PC-9 (cell line): ENCODE data around the gene GLCE. TPM values are rescaled to one million over a fixed set of nuclear protein-coding genes. Genes with fewer than 3 reads are reported as not detected.

Experiments
- BruUV-seq: library from RNA; stranded (reverse); fragments of 400-500 nt; replicated peaks from 2 replicates; lab custom pipeline; 2021; lab: Mats Ljungman, UMichigan
- CTCF ChIA-PET: fragments of 300-600 bp; sonication (Branson Sonifier 250); formaldehyde crosslinking; loops from one replicate; lab custom pipeline; 2022; ENCODE audit warnings: antibody characterized with exemption; lab: Charles Lee
- POLR2A ChIA-PET: fragments of 300-600 bp; sonication (Branson Sonifier 250); formaldehyde crosslinking; loops from one replicate; lab custom pipeline; 2022; ENCODE audit warnings: antibody characterized with exemption; ENCODE audit not compliant: unreplicated experiment; lab: Charles Lee
- DNase-seq, 2 experiments: peaks; one replicate each; pipeline versions ENCODE4 v3.0.0 to v3.0.0-alpha.2; 2015 to 2022; ENCODE audit warnings: mixed read lengths in 1 of 2
- H2AFZ ChIP-seq: fragments of 200-600 bp; sonication (generic); 2 replicates; pipeline ENCODE4 v1.8.1; 2017; ENCODE audit warnings: antibody characterized with exemption
- H3F3A ChIP-seq: fragments of 200-600 bp; sonication (generic); 2 replicates; pipeline ENCODE4 v1.8.1; 2017; ENCODE audit warnings: antibody characterized with exemption, mild to moderate bottlenecking, low read depth; ENCODE audit not compliant: insufficient read depth
- H3K27ac ChIP-seq: fragments of 200-600 bp; sonication (generic); 2 replicates; pipeline ENCODE4 v1.6.1; 2016; ENCODE audit warnings: mixed run types
- H3K27me3 ChIP-seq: fragments of 200-600 bp; sonication (generic); 2 replicates; pipeline ENCODE4 v1.6.1; 2016; ENCODE audit warnings: low read depth, mixed run types; ENCODE audit not compliant: insufficient read depth
- H3K36me3 ChIP-seq: fragments of 200-600 bp; sonication (generic); 2 replicates; pipeline ENCODE4 v1.6.1; 2016; ENCODE audit warnings: low read depth, mixed run types
- H3K4me1 ChIP-seq: fragments of 200-600 bp; sonication (generic); replicated peaks from 2 replicates; pipeline ENCODE4 v1.6.1; 2016; ENCODE audit warnings: mixed run types; ENCODE audit not compliant: insufficient read depth
- H3K4me2 ChIP-seq: fragments of 200-600 bp; sonication (generic); 2 replicates; pipeline ENCODE4 v1.6.1; 2017; ENCODE audit warnings: mixed run types
- H3K4me3 ChIP-seq: fragments of 200-600 bp; sonication (generic); 2 replicates; pipeline ENCODE4 v1.6.1; 2016; ENCODE audit warnings: mixed run types
- H3K79me2 ChIP-seq: fragments of 200-600 bp; sonication (generic); 2 replicates; pipeline ENCODE4 v1.6.1; 2017; ENCODE audit warnings: low read depth, mixed run types
- H3K9me2 ChIP-seq: fragments of 200-600 bp; sonication (generic); 2 replicates; pipeline ENCODE4 v1.8.1; 2017; ENCODE audit warnings: mild to moderate bottlenecking; ENCODE audit not compliant: insufficient read depth
- H3K9me3 ChIP-seq: fragments of 200-600 bp; sonication (generic); 2 replicates; pipeline ENCODE4 v1.8.1; 2016; ENCODE audit warnings: low read depth; ENCODE audit not compliant: insufficient read depth
- H4K20me1 ChIP-seq: fragments of 200-600 bp; sonication (generic); 2 replicates; pipeline ENCODE4 v1.8.1; 2017; ENCODE audit not compliant: insufficient read depth
- CTCF ChIP-seq: fragments of 200-600 bp; sonication (generic); conservative IDR thresholded peaks from 2 replicates; pipeline ENCODE4 v1.6.1; 2017; ENCODE audit warnings: mixed run types, antibody characterized with exemption, mild to moderate bottlenecking, moderate library complexity
- EZH2 ChIP-seq: fragments of 200-600 bp; sonication (generic); IDR thresholded peaks from 2 replicates; pipeline ENCODE4 v1.8.0; 2017; ENCODE audit warnings: antibody characterized with exemption, low read depth
- intact Hi-C: fragments of 100-400 bp; cut with micrococcal nuclease; formaldehyde crosslinking; loops from one replicate; pipeline ENCODE4 v1.10.0; 2022; ENCODE audit not compliant: unreplicated experiment
- total RNA-seq: library from RNA; stranded (reverse); gene quantifications from 2 replicates; pipeline ENCODE4 v1.2.3, GENCODE V29; 2021

GLCE gene
- total RNA-seq, 1 experiment from 2014 or later: 31.3 TPM

GRCh38 chr15:69154684-69155083 is 5.8 kb upstream of the GLCE start:
- peak overlapping the region; percentile 28 for H3K4me2 ChIP-seq
- ChIA-PET POLR2A (interaction anchor here (0.6 to 1.0 kb wide), 6 partner anchors 9 to 1896 kb away, joined by 3 to 9 read pairs (median 6); no protein-coding TSS in a partner anchor), CTCF (no interaction called here)
- no peaks in the 10 kb centered on the region for H4K20me1 ChIP-seq
- H3K4me3 ChIP-seq: no peak overlapping the region
- BruUV-seq: no TSS peak
- H3K4me1 ChIP-seq: peaks cover 18% of the 10 kb centered on the region
- H3K27ac ChIP-seq: no peak overlapping the region
- H3K9me3 ChIP-seq: no peaks in the 10 kb centered on the region
- intact Hi-C loops: no loop called here
- H3K79me2 ChIP-seq: no peaks in the 10 kb centered on the region
- no peak overlapping the region for H2AFZ ChIP-seq
- H3F3A ChIP-seq: no peaks in the 10 kb centered on the region
- H3K36me3 ChIP-seq: no peaks in the 10 kb centered on the region
- TF ChIP-seq EZH2 (no peak), CTCF (no peak)
- peak; percentile 18 to 69 for DNase-seq
- no peaks in the 10 kb centered on the region for H3K27me3 ChIP-seq
- H3K9me2 ChIP-seq: no peaks in the 10 kb centered on the region; the same call in 1 of the 2 replicates

- Histone ChIP-seq H3K9me2 (no peaks in the 10 kb centered on the region; the same call in 1 of the 2 replicates), H3K79me2 (peaks cover 13% of the 10 kb centered on the region), H3K4me1 (peaks cover 21% of the 10 kb centered on the region), H3K9me3 (no peaks in the 10 kb centered on the region), H4K20me1 (0 out of 2 replicates have a peak, but pooled peaks cover 1% of the 10 kb centered on the region), H3K36me3 (no peaks in the 10 kb centered on the region), H3K27me3 (no peaks in the 10 kb centered on the region), H3K27ac (no peak overlapping the region), H2AFZ (no peak overlapping the region), H3F3A (no peaks in the 10 kb centered on the region), H3K4me3 (no peak overlapping the region), H3K4me2 (no peak overlapping the region)
- ChIA-PET POLR2A (no interaction called here), CTCF (interaction anchor here (0.7 kb wide), 1 partner anchor 64 kb away, joined by 3 read pairs; no protein-coding TSS in a partner anchor)
- BruUV-seq: no TSS peak
- intact Hi-C loops: no loop called here
- TF ChIP-seq EZH2 (no peak), CTCF (no peak)
- no peak for DNase-seq
These were observed 3.6 kb upstream of the GLCE start for GRCh38 chr15:69156736-69157381.

GRCh38 chr15:69158201-69158842 is 2.1 kb upstream of the GLCE start:
- Histone ChIP-seq H3F3A (no peaks in the 10 kb centered on the region), H3K27me3 (no peaks in the 10 kb centered on the region), H3K9me2 (no peaks in the 10 kb centered on the region; the same call in 1 of the 2 replicates), H3K4me2 (no peak overlapping the region), H3K4me1 (peaks cover 26% of the 10 kb centered on the region), H3K36me3 (no peaks in the 10 kb centered on the region), H3K79me2 (peaks cover 27% of the 10 kb centered on the region), H2AFZ (no peak overlapping the region), H3K27ac (no peak overlapping the region), H3K4me3 (no peak overlapping the region), H4K20me1 (peaks cover 7% of the 10 kb centered on the region; the same call in 1 of the 2 replicates), H3K9me3 (no peaks in the 10 kb centered on the region)
- intact Hi-C loops: no loop called here
- CTCF ChIA-PET: no interaction called here
- BruUV-seq: no TSS peak
- TF ChIP-seq CTCF (no peak), EZH2 (no peak)
- POLR2A ChIA-PET: interaction anchor here (0.7 kb wide), 2 partner anchors 15 to 200 kb away, joined by 5 to 7 read pairs; no protein-coding TSS in a partner anchor
- DNase-seq: no peak
